H4 (cell line): ENCODE data around the gene TRUB1. TPM values are rescaled to one million over a fixed set of nuclear protein-coding genes. Genes with fewer than 3 reads are reported as not detected.
"Not testable (repeated sequence)": the region's sequence is repeated elsewhere in the genome, so short reads cannot be mapped to it uniquely, and the experiment has no call there.

Experiments
- DNase-seq: peaks from one replicate; pipeline ENCODE4 v3.0.0-alpha.2; 2015; ENCODE audit warnings: low spot score
- total RNA-seq: library from RNA; depleted of rRNA; stranded (reverse); fragments of >200 nt; shearing (Covaris generic); gene quantifications from 2 replicates; pipeline ENCODE4 v1.2.3, GENCODE V29; 2014; rRNA removed

TRUB1 gene
- total RNA-seq: 34.9 and 36.2 TPM in 2 replicates

- peak; percentile 95 for DNase-seq
Measured at GRCh38 chr10:114937962-114938855, at the start of gene TRUB1. TRUB1 (plus strand) TSS chr10:114938195; CDS start chr10:114938254, 59 bp downstream.

GRCh38 chr10:114893251-114893650 lies 44.7 kb upstream of the TRUB1 start:
- no peak for DNase-seq

GRCh38 chr10:114894911-114895310 lies 43.1 kb upstream of the TRUB1 start:
- no peak for DNase-seq

GRCh38 chr10:114897011-114897410 lies 41.0 kb upstream of the TRUB1 start:
- not testable (repeated sequence) for DNase-seq

- no peak for DNase-seq
Measured at GRCh38 chr10:114897593-114897992, 40.4 kb upstream of the TRUB1 start.

- DNase-seq: no peak
Measured at GRCh38 chr10:114899982-114900381, 38.0 kb upstream of the TRUB1 start.

GRCh38 chr10:114900658-114901057 lies 37.3 kb upstream of the TRUB1 start:
- DNase-seq: no peak

- peak; percentile 22 for DNase-seq
Measured at GRCh38 chr10:114902151-114902550, 35.8 kb upstream of the TRUB1 start.

GRCh38 chr10:114905450-114905849 lies 32.5 kb upstream of the TRUB1 start:
- DNase-seq: no peak

- no peak for DNase-seq
Measured at GRCh38 chr10:114906981-114907380, 31.0 kb upstream of the TRUB1 start.

GRCh38 chr10:114908896-114909295 lies 29.1 kb upstream of the TRUB1 start:
- DNase-seq: no peak

GRCh38 chr10:114911052-114911711 lies 26.8 kb upstream of the TRUB1 start:
- DNase-seq: no peak

- no peak for DNase-seq
Measured at GRCh38 chr10:114911801-114912469, 26.1 kb upstream of the TRUB1 start.

GRCh38 chr10:114912470-114912859 lies 25.5 kb upstream of the TRUB1 start:
- DNase-seq: no peak

- DNase-seq: no peak
Measured at GRCh38 chr10:114914560-114914959, 23.4 kb upstream of the TRUB1 start.

GRCh38 chr10:114915294-114915693 lies 22.7 kb upstream of the TRUB1 start:
- no peak for DNase-seq

- no peak for DNase-seq
Measured at GRCh38 chr10:114916653-114917052, 21.3 kb upstream of the TRUB1 start.

- no peak for DNase-seq
Measured at GRCh38 chr10:114917459-114917858, 20.5 kb upstream of the TRUB1 start.

GRCh38 chr10:114917927-114918672 lies 19.9 kb upstream of the TRUB1 start:
- peak; percentile 41 for DNase-seq

- DNase-seq: no peak
Measured at GRCh38 chr10:114920459-114920858, 17.5 kb upstream of the TRUB1 start.

GRCh38 chr10:114922003-114922402 lies 16.0 kb upstream of the TRUB1 start:
- no peak for DNase-seq

- DNase-seq: no peak
Measured at GRCh38 chr10:114923551-114923950, 14.4 kb upstream of the TRUB1 start.
